Upper lobe of left lung (tissue), 6 donors: ENCODE data around the gene MAP7D2. TPM values are rescaled to one million over a fixed set of nuclear protein-coding genes. Genes with fewer than 3 reads are reported as not detected.

Experiments
- ATAC-seq, 2 donors: fragments of 200-7000 bp; cut with Tn5 transposase; one replicate each; pipeline ENCODE4 v1.9.1; 2022; ENCODE audit warnings: mild to moderate bottlenecking in 2 of 2, moderate library complexity in 2 of 2; ENCODE audit not compliant: low FRiP score in 2 of 2
- DNase-seq, 2 donors: peaks; one replicate each; pipeline ENCODE4 v3.0.0-alpha.2; 2019 to 2020
- H3K27ac ChIP-seq, 4 donors: fragments of 200-600 bp; sonication (generic); one replicate each; pipeline ENCODE4 v1.5.1; 2016 to 2019
- H3K27me3 ChIP-seq, 4 donors: fragments of 200-600 bp; sonication (generic); one replicate each; pipeline ENCODE4 v1.5.1; 2017 to 2019
- H3K36me3 ChIP-seq, 4 donors: fragments of 200-600 bp; sonication (generic); one replicate each; pipeline ENCODE4 v1.5.1; 2016 to 2019
- H3K4me1 ChIP-seq, 4 donors: fragments of 200-600 bp; sonication (generic); one replicate each; pipeline ENCODE4 v1.5.1; 2018 to 2019
- H3K4me3 ChIP-seq, 4 donors: fragments of 200-600 bp; sonication (generic); one replicate each; pipeline ENCODE4 v1.5.1; 2017 to 2019; ENCODE audit warnings: mild to moderate bottlenecking in 2 of 4, moderate library complexity in 1 of 4
- H3K9me3 ChIP-seq, 4 donors: fragments of 200-600 bp; sonication (generic); one replicate each; pipeline ENCODE4 v1.5.1; 2018 to 2019
- EP300 ChIP-seq, 4 donors: sonication (generic); formaldehyde crosslinking; IDR thresholded peaks; one replicate each; pipeline ENCODE4 v1.5.1; 2017; ENCODE audit warnings: antibody characterized with exemption in 4 of 4, control low read depth in 2 of 4
- POLR2A ChIP-seq, 4 donors: fragments of 450-650 bp; IDR thresholded peaks; one replicate each; pipeline ENCODE4 v1.5.1; 2016 to 2017; ENCODE audit warnings: antibody characterized with exemption in 4 of 4, mild to moderate bottlenecking in 2 of 4
- POLR2AphosphoS5 ChIP-seq, 2 donors: sonication (generic); formaldehyde crosslinking; IDR thresholded peaks; one replicate each; pipeline ENCODE4 v1.5.1; 2017; ENCODE audit warnings: antibody characterized with exemption in 2 of 2
- WGBS, 2 donors: methylation state at CpG; one replicate each; pipeline ENCODE4 v1.1.5; 2017 to 2018; 5-methylcytosine and 5-hydroxymethylcytosine counted together
- total RNA-seq, 6 donors: library from RNA; depleted of rRNA in 4 of 6; stranded (reverse); fragments of >200 nt in 4 of 6; gene quantifications; one replicate each; pipeline versions ENCODE4 v1.1.0 to v1.2.1, GENCODE V29; 2016 to 2021
- TF ChIP-seq, protein P1 (sequence below), 6 experiments: fragments of 450-650 bp in 4 of 6; fragments of 200-600 bp in 2 of 6; sonication (generic) in 2 of 6; IDR thresholded peaks; one replicate each; pipeline ENCODE4 v1.5.1; 2016 to 2019; ENCODE audit warnings: antibody characterized with exemption in 6 of 6
- donor health status: DM: no; HTN: no; CAD: no; lungs with moderate emphysema.
- donor health status: DM: no; HTN: yes; CAD: no; lungs with severe emphysema.

MAP7D2 gene
- total RNA-seq, 6 donors from 2014 or later, result under 0.01 to 13.4 (median 0.51) TPM

DNA sequence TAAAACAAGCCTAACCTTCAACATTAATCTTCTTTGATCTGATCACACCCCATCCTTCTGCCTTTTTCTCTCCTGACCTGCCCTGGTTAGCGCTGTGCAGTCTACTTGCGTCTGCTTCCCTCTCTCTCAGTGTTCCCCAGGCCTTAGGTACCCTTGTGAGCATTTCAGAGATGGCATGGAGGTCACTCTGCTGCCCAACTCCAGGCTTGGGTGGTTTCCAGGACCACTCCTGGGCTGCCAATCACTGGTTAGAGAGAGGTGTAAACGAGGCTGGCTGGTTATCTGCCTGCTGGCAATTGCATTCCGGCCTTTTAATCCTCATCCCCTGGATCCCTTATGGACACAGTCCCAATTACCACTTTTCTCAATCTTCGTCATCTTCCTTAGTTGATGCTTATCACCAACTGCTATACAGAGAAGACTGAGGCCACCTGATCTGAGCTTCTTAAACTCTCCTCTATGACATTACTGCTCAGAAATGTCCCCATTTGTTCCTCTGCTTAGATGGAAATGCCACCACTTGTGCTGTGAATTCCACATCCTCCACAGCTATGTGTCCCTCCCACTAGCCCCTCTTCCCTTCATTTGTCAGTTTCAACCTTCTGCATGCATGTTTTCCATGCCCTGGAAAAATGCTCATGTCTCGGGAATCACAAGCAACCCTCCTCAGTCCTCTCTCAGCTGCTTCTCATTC, 96.9 kb downstream of the MAP7D2 start:
- Histone ChIP-seq H3K27me3 (no peaks in the 10 kb centered on the region), H3K9me3 (peaks cover 0 to 14% (median 0%) of the 10 kb centered on the region in 4 donors), H3K4me3 (no peak overlapping the region), H3K4me1 (no peaks in the 10 kb centered on the region), H3K36me3 (no peaks in the 10 kb centered on the region), H3K27ac (no peak overlapping the region)
- 83 to 99% methylated on average over 6 of the region's 6 CpGs for whole genome bisulfite sequencing, 2 donors
- ATAC-seq, result no peak
- TF ChIP-seq POLR2AphosphoS5 (IDR thresholded peaks at IDR 0.05) (no peak), EP300 (IDR thresholded peaks at IDR 0.05) (no peak), POLR2A (IDR thresholded peaks at IDR 0.05) (no peak)
- TF ChIP-seq, protein P1, sequence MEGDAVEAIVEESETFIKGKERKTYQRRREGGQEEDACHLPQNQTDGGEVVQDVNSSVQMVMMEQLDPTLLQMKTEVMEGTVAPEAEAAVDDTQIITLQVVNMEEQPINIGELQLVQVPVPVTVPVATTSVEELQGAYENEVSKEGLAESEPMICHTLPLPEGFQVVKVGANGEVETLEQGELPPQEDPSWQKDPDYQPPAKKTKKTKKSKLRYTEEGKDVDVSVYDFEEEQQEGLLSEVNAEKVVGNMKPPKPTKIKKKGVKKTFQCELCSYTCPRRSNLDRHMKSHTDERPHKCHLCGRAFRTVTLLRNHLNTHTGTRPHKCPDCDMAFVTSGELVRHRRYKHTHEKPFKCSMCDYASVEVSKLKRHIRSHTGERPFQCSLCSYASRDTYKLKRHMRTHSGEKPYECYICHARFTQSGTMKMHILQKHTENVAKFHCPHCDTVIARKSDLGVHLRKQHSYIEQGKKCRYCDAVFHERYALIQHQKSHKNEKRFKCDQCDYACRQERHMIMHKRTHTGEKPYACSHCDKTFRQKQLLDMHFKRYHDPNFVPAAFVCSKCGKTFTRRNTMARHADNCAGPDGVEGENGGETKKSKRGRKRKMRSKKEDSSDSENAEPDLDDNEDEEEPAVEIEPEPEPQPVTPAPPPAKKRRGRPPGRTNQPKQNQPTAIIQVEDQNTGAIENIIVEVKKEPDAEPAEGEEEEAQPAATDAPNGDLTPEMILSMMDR (IDR thresholded peaks at IDR 0.05), result no peak
- no peak for DNase-seq

GRCh38 chrX:20016616-20016945, 100.1 kb downstream of the MAP7D2 start:
- DNase-seq (no peak), ATAC-seq (no peak)
- no peaks in the 10 kb centered on the region for H3K36me3 ChIP-seq
- TF ChIP-seq POLR2AphosphoS5 (IDR thresholded peaks at IDR 0.05), result no peak
- TF ChIP-seq, protein P1 (IDR thresholded peaks at IDR 0.05), result no peak
- no peak for TF ChIP-seq EP300 (IDR thresholded peaks at IDR 0.05)
- TF ChIP-seq POLR2A (IDR thresholded peaks at IDR 0.05), result no peak
- WGBS, 2 donors, result 81 to 86% methylated on average over 2 of the region's 2 CpGs
- no peak overlapping the region for H3K27ac ChIP-seq
- H3K4me3 ChIP-seq, result no peak overlapping the region
- no peaks in the 10 kb centered on the region for H3K4me1 ChIP-seq
- no peaks in the 10 kb centered on the region for H3K27me3 ChIP-seq
- peaks cover 0 to 19% (median 0%) of the 10 kb centered on the region in 4 donors for H3K9me3 ChIP-seq

GRCh38 chrX:20015945-20016615, 100.6 kb downstream of the MAP7D2 start:
- H3K4me3 ChIP-seq, result no peak overlapping the region
- H3K4me1 ChIP-seq, result no peaks in the 10 kb centered on the region
- no peak overlapping the region for H3K27ac ChIP-seq
- H3K9me3 ChIP-seq, result peaks cover 0 to 19% (median 0%) of the 10 kb centered on the region in 4 donors
- H3K36me3 ChIP-seq, result no peaks in the 10 kb centered on the region
- TF ChIP-seq POLR2AphosphoS5 (IDR thresholded peaks at IDR 0.05) (no peak), POLR2A (IDR thresholded peaks at IDR 0.05) (no peak), EP300 (IDR thresholded peaks at IDR 0.05) (no peak)
- TF ChIP-seq, protein P1 (IDR thresholded peaks at IDR 0.05), result no peak
- 79 to 82% methylated on average over 9 of the region's 9 CpGs for WGBS, 2 donors
- H3K27me3 ChIP-seq, result no peaks in the 10 kb centered on the region
- ATAC-seq (no peak), DNase-seq (no peak)

GRCh38 chrX:20015422-20015821, 101.3 kb downstream of the MAP7D2 start:
- no peak for ATAC-seq
- Histone ChIP-seq H3K4me1 (no peaks in the 10 kb centered on the region), H3K9me3 (peaks cover 0 to 19% (median 0%) of the 10 kb centered on the region in 4 donors), H3K27me3 (no peaks in the 10 kb centered on the region), H3K36me3 (no peaks in the 10 kb centered on the region), H3K4me3 (no peak overlapping the region), H3K27ac (no peak overlapping the region)
- no peak for DNase-seq
- no peak for TF ChIP-seq POLR2A (IDR thresholded peaks at IDR 0.05)
- WGBS, 2 donors, result 50 to 53% methylated on average over 1 of the region's 1 CpG

DNA sequence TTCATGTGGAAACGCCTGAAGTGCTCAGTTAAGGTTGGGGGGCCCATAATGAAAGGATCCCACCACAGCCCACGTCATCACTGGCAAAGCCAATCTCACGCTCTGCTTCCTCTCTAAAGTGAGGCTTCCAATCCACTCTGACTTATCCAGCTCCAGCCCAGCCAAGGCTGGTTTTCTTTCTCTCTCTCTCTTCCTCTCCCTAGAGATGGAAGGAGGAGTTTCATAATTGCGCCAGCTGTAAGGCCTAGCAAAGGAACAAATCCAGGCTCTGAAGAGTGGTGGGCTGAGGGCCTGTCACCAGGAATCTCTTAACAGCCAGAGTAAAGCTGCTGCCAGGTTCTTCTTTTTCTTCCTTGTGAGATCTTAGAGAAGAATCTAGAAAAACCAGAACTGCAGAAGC, 105.1 kb downstream of the MAP7D2 start:
- WGBS, 2 donors, result 87 to 100% methylated on average over 2 to 4 of the region's 4 CpGs
- TF ChIP-seq POLR2A (IDR thresholded peaks at IDR 0.05) (no peak), EP300 (IDR thresholded peaks at IDR 0.05) (no peak), POLR2AphosphoS5 (IDR thresholded peaks at IDR 0.05) (no peak)
- TF ChIP-seq, protein P1 (IDR thresholded peaks at IDR 0.05), result no peak
- ATAC-seq (no peak), DNase-seq (no peak)
- no peak overlapping the region for H3K4me3 ChIP-seq
- no peaks in the 10 kb centered on the region for H3K4me1 ChIP-seq
- H3K27ac ChIP-seq, result no peak overlapping the region
- no peaks in the 10 kb centered on the region for H3K36me3 ChIP-seq
- no peaks in the 10 kb centered on the region for H3K27me3 ChIP-seq
- H3K9me3 ChIP-seq, result peaks cover 0 to 19% (median 0%) of the 10 kb centered on the region in 4 donors
